Measurements from ENCODE around the gene KCNIP2. TPM values are rescaled to one million over a fixed set of nuclear protein-coding genes. Genes with fewer than 3 reads are reported as not detected.

The KCNIP2 gene
- total and polyA plus RNA-seq, 2 donors (not counting 3 experiments of a cell fraction or from before 2014, with no cell fraction given): 0.36 to 2.2 TPM

DNA sequence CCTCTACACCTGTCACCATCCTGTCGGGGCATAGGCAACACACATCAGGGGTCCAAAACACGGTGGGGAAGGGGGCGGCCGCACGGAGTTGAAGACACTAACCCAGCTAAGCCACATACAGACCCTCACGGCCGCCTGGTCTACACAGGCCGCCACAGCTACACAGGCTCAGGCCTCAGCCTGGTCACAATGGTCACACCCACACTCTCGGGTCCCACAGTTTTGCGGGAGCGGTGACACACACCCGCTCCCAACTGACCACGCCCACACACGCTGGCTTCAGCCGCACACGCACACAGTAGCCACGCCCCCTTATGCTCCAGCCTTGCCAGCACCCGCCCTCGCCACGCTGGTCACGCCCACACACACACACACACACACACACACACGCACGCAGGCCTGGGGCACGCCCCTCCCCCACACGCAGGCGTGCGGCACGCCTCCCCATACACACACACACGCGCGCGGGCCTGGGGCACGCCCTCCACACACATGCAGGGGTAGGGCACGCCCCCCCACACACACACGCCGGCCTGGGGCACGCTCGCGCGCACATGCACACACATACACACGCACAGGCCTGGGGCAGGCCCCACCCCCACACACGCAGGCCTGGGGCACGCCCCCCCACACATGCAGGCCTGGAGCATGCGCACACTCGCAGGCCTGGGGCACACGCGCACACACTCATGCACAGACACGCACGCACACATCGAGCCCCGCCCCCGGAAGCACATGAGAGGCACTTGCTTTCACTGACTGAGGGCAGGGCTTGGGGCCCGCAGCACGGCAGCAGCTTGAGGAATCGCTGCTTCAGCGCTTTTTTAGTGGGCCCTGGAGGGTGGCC is 13.1 kb downstream of the KCNIP2 start:
- Histone ChIP-seq H3K36me3 (ENCODE audit: control insufficient read depth in 2 of 2, extremely low read depth in 1 of 2, insufficient read depth in 2 of 2, low read length in 2 of 2) (no peaks in the 10 kb centered on the region), H3K27ac (ENCODE audit: insufficient read depth, low read depth, low read length) (no peak overlapping the region), H3K4me1 (ENCODE audit: control insufficient read depth, extremely low read depth, insufficient read depth, low read length) (peaks cover 11% of the 10 kb centered on the region), H3K9me3 (replicated peaks; ENCODE audit: control insufficient read depth, insufficient read depth, low read length) (no peaks in the 10 kb centered on the region), H3K4me2 (ENCODE audit: insufficient read depth, low read length) (peak overlapping the region; percentile 38), H2AFZ (ENCODE audit: low read depth, low read length) (peak overlapping the region; percentile 39), H3K9ac (replicated peaks; ENCODE audit: extremely low read depth, insufficient read depth, low read length) (peak overlapping the region; percentile 26), H3K27me3 (ENCODE audit: control insufficient read depth in 2 of 2, insufficient read depth in 2 of 2, low read length in 2 of 2) (no peaks in the 10 kb centered on the region), H3K4me3 (replicated peaks in 1 of 3; ENCODE audit: insufficient read depth in 1 of 3, low read depth in 1 of 3, low read length in 3 of 3) (peak overlapping the region in 2 of 3 experiments; percentile 25 to 64), H3K79me2 (ENCODE audit: control insufficient read depth, insufficient read depth, low read length) (no peaks in the 10 kb centered on the region), H4K20me1 (replicated peaks; ENCODE audit: control insufficient read depth, extremely low read depth, insufficient read depth, low read length) (no peaks in the 10 kb centered on the region), H3K9me1 (replicated peaks; ENCODE audit: control insufficient read depth, extremely low read depth, insufficient read depth, low read length) (no peaks in the 10 kb centered on the region)
- dilution Hi-C loops (cut with MboI; ENCODE audit: extremely low pct_ligation_motif_present, low sequenced_read_pairs) (no loop called here), intact Hi-C loops (cut with micrococcal nuclease) (loop anchor here (1.0 kb wide), 2 partner anchors 9 to 12 kb away; partner anchors contain the start of gene OGA)
- FAIRE-seq (peak; percentile 89), DNase-seq (ENCODE audit: low read depth, low spot score) (peak; percentile 91)
- POLR2A ChIA-PET: interaction anchor here (1.3 kb wide), 1 partner anchor 12 kb away, joined by 3 read pairs; the partner anchor contains the start of gene OGA
- BruUV-seq (replicated peaks): no TSS peak
- CTCF ChIA-PET: interaction anchor here (1.3 kb wide), 1 partner anchor 13 kb away, joined by 3 read pairs; the partner anchor contains the start of gene OGA
- TF ChIP-seq JUN (IDR thresholded peaks at IDR 0.05; ENCODE audit: borderline replicate concordance, insufficient read depth, insufficient read length, low read depth): no peak
- peak; percentile 82 for TF ChIP-seq MYC (IDR thresholded peaks at IDR 0.05; ENCODE audit: low read depth, low read length)
- TF ChIP-seq, protein P1, sequence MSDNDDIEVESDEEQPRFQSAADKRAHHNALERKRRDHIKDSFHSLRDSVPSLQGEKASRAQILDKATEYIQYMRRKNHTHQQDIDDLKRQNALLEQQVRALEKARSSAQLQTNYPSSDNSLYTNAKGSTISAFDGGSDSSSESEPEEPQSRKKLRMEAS (IDR thresholded peaks at IDR 0.05; ENCODE audit: insufficient read depth, insufficient read length): peak; percentile 47
- TF ChIP-seq POLR2AphosphoS5 (IDR thresholded peaks at IDR 0.05; ENCODE audit: insufficient read depth, low read depth, low read length): peak; percentile 44

All from endothelial cell of umbilical vein (primary cell).